Activated CD8-positive, alpha-beta T cell treated with anti-CD3 and anti-CD28 coated beads for 36 hours (primary cell): Measurements from ENCODE around the gene DEPDC5. TPM values are rescaled to one million over a fixed set of nuclear protein-coding genes. Genes with fewer than 3 reads are reported as not detected.

Experiments
- ATAC-seq: fragments of 200-7000 bp; cut with Tn5 transposase; one replicate; pipeline ENCODE4 v1.10.0; 2021; ENCODE audit warnings: mild to moderate bottlenecking, moderate library complexity
- CTCF ChIA-PET: fragments of 350-600 bp; sonication (Branson Sonifier 250); formaldehyde crosslinking; loops from one replicate; lab custom pipeline; 2021; ENCODE audit warnings: antibody characterized with exemption; lab: Charles Lee
- POLR2A ChIA-PET: fragments of 350-600 bp; sonication (Branson Sonifier 250); formaldehyde crosslinking; loops from one replicate; lab custom pipeline; 2021; ENCODE audit warnings: antibody characterized with exemption; lab: Charles Lee
- DNase-seq: peaks from one replicate; pipeline ENCODE4 v3.0.0-alpha.2; 2020
- H3K27ac Mint-ChIP-seq: one replicate; pipeline ENCODE4 v1.8.0; 2021; ENCODE audit warnings: mild to moderate bottlenecking, mixed read lengths
- H3K27me3 Mint-ChIP-seq: one replicate; pipeline ENCODE4 v1.8.0; 2021; ENCODE audit warnings: mixed read lengths
- H3K36me3 Mint-ChIP-seq: one replicate; pipeline ENCODE4 v1.8.0; 2021; ENCODE audit warnings: low read depth, mixed read lengths
- H3K4me1 Mint-ChIP-seq: one replicate; pipeline ENCODE4 v1.8.0; 2021; ENCODE audit warnings: low read depth, mixed read lengths
- H3K4me3 Mint-ChIP-seq: one replicate; pipeline ENCODE4 v1.8.0; 2021; ENCODE audit warnings: mild to moderate bottlenecking, moderate library complexity, mixed read lengths
- H3K9me3 Mint-ChIP-seq: one replicate; pipeline ENCODE4 v1.8.0; 2021; ENCODE audit warnings: mixed read lengths
- CTCF ChIP-seq: fragments of 200-600 bp; IDR thresholded peaks from one replicate; pipeline ENCODE4 v1.8.0; 2022; ENCODE audit warnings: antibody characterized with exemption, mild to moderate bottlenecking
- intact Hi-C: fragments of 100-400 bp; cut with micrococcal nuclease; formaldehyde crosslinking; loops from one replicate; pipeline ENCODE4 v1.10.0; 2022
- total RNA-seq, 2 experiments: library from RNA; stranded (reverse); gene quantifications; one replicate each; pipeline ENCODE4 v1.2.3, GENCODE V29; 2021

Gene DEPDC5
- total RNA-seq, 2 experiments from 2014 or later = 31.6 to 36.4 TPM

- H3K36me3 Mint-ChIP-seq = no peaks in the 10 kb centered on the region
- no peaks in the 10 kb centered on the region for H3K27me3 Mint-ChIP-seq
- peaks cover 7% of the 10 kb centered on the region for H3K4me1 Mint-ChIP-seq
- ChIA-PET CTCF (no interaction called here), POLR2A (interaction anchor here (1.1 kb wide), 1 partner anchor 55 kb away, joined by 3 read pairs; no protein-coding TSS in a partner anchor)
- DNase-seq (no peak), ATAC-seq (no peak)
- no peak overlapping the region for H3K27ac Mint-ChIP-seq
- intact Hi-C loops = no loop called here
- H3K4me3 Mint-ChIP-seq = no peak overlapping the region
- H3K9me3 Mint-ChIP-seq = no peaks in the 10 kb centered on the region
- no peak for TF ChIP-seq CTCF
Observed at GRCh38 chr22:31915586-31915985, 161.8 kb downstream of the DEPDC5 start.

DNA sequence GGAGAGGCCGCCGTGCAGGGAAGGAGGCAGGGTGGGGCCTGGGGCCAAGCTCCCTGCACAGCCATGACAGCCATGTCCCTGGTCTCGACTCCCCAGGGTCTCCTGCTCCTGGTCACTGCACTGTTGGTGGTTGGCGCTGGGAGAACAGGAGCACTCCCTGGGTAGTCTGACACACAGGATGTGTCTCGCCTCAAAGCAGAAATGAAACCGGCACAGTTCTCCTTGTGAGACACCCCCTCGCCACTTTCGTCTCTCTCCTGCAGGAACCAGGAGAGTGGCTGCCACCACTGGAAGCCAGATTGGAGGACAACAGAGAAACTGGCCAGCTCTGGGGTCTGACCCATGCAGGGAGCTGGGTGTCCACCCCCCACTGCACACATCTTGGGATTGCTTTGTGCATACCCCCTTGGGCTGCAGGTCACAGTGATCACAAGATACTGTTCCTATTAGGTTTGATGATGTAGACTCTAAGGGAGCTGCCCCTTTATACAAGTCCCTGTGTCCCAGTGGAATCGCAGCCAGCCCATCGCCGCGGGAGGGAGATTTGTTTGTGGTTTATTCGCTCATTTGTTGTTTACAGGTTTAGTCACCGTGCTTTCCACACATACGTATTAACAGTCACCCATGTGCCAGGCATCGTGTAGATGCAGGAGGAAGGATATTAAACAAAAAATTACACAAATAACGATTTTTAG is 163.6 kb downstream of the DEPDC5 start:
- Mint-ChIP-seq H3K4me1 (peaks cover 7% of the 10 kb centered on the region), H3K4me3 (no peak overlapping the region), H3K36me3 (no peaks in the 10 kb centered on the region), H3K9me3 (no peaks in the 10 kb centered on the region), H3K27me3 (no peaks in the 10 kb centered on the region), H3K27ac (no peak overlapping the region)
- no peak for TF ChIP-seq CTCF
- DNase-seq (peak; percentile 9), ATAC-seq (peak; percentile 51)
- POLR2A ChIA-PET = no interaction called here
- intact Hi-C loops = no loop called here
- CTCF ChIA-PET = interaction anchor here (0.9 to 1.7 kb wide), 2 partner anchors 10 to 53 kb away, joined by 3 read pairs; no protein-coding TSS in a partner anchor

- Mint-ChIP-seq H3K36me3 (no peaks in the 10 kb centered on the region), H3K4me3 (no peak overlapping the region), H3K27me3 (peaks cover 4% of the 10 kb centered on the region), H3K27ac (no peak overlapping the region), H3K9me3 (no peaks in the 10 kb centered on the region), H3K4me1 (peaks cover 12% of the 10 kb centered on the region)
- TF ChIP-seq CTCF = no peak
- POLR2A ChIA-PET = interaction anchor here (0.6 kb wide), 1 partner anchor 18 kb away, joined by 3 read pairs; no protein-coding TSS in a partner anchor
- CTCF ChIA-PET = interaction anchor here (1.4 kb wide), 1 partner anchor 50 kb away, joined by 4 read pairs; no protein-coding TSS in a partner anchor
- no peak for ATAC-seq
- no peak for DNase-seq
- intact Hi-C loops = no loop called here
Observed at GRCh38 chr22:31919730-31920129, 165.9 kb downstream of the DEPDC5 start.

- Mint-ChIP-seq H3K9me3 (no peaks in the 10 kb centered on the region), H3K27ac (no peak overlapping the region), H3K4me1 (peaks cover 12% of the 10 kb centered on the region), H3K4me3 (no peak overlapping the region), H3K27me3 (peaks cover 9% of the 10 kb centered on the region), H3K36me3 (no peaks in the 10 kb centered on the region)
- no peak for TF ChIP-seq CTCF
- CTCF ChIA-PET = no interaction called here
- ATAC-seq (no peak), DNase-seq (no peak)
- intact Hi-C loops = no loop called here
- POLR2A ChIA-PET = no interaction called here
Observed at GRCh38 chr22:31920306-31920705, 166.5 kb downstream of the DEPDC5 start.

DNA sequence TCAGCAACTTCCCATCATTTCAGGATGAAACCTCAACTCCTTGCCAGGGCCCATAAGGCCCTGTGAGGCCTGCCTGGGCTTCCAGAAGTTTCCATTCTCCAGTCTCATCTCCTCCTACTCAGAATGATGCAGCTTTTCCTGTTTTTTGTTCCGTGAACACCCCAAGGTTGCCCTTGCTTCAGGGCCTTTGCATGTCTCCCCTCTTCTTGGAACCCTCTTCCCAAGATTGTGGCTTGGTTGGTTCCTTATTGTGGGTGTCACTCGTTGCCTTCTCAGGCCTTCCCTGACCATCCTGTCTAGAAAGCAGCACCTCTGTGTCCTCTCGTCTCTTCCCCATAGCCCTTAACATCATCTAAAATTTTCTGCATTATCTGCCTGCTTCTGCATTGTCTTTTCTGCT is 167.3 kb downstream of the DEPDC5 start:
- H3K4me3 Mint-ChIP-seq = no peak overlapping the region
- peaks cover 12% of the 10 kb centered on the region for H3K4me1 Mint-ChIP-seq
- ATAC-seq = no peak
- H3K27ac Mint-ChIP-seq = no peak overlapping the region
- DNase-seq = no peak
- H3K36me3 Mint-ChIP-seq = no peaks in the 10 kb centered on the region
- intact Hi-C loops = no loop called here
- no peaks in the 10 kb centered on the region for H3K9me3 Mint-ChIP-seq
- ChIA-PET CTCF (no interaction called here), POLR2A (no interaction called here)
- TF ChIP-seq CTCF = no peak
- peaks cover 10% of the 10 kb centered on the region for H3K27me3 Mint-ChIP-seq
